Liver (tissue), 9 donors: ENCODE results near the gene PSMD11. TPM values are rescaled to one million over a fixed set of nuclear protein-coding genes. Genes with fewer than 3 reads are reported as not detected.

Experiments
- DNase-seq: peaks from one replicate; pipeline ENCODE4 v3.0.0-alpha.2; 2017; ENCODE audit warnings: low spot score
- H3K27ac ChIP-seq, 2 donors: one replicate each; pipeline ENCODE4 v1.7.0; 2013; ENCODE audit warnings: inconsistent platforms in 2 of 2, low read length in 2 of 2, control low read depth in 1 of 2, low read depth in 1 of 2, mild to moderate bottlenecking in 1 of 2
- H3K27me3 ChIP-seq, 4 donors: one replicate each; pipeline versions ENCODE4 v1.6.1 to v1.7.0; 2013; ENCODE audit warnings: low read length in 3 of 4, inconsistent platforms in 1 of 4, mild to moderate bottlenecking in 1 of 4, moderate library complexity in 1 of 4; ENCODE audit not compliant: control insufficient read depth in 4 of 4, insufficient read depth in 4 of 4
- H3K36me3 ChIP-seq, 4 donors: one replicate each; pipeline versions ENCODE4 v1.6.1 to v1.7.0; 2013; ENCODE audit warnings: low read length in 3 of 4, mild to moderate bottlenecking in 3 of 4, low read depth in 1 of 4, moderate library complexity in 1 of 4; ENCODE audit not compliant: control insufficient read depth in 4 of 4, insufficient read depth in 3 of 4
- H3K4me1 ChIP-seq, 4 donors: one replicate each; pipeline versions ENCODE4 v1.6.1 to v1.7.0; 2013; ENCODE audit warnings: low read length in 3 of 4, mild to moderate bottlenecking in 3 of 4, moderate library complexity in 1 of 4; ENCODE audit not compliant: control insufficient read depth in 4 of 4, insufficient read depth in 4 of 4
- H3K4me3 ChIP-seq, 3 donors: one replicate each; pipeline versions ENCODE4 v1.6.1 to v1.7.0; 2013; ENCODE audit warnings: low read length in 3 of 3, control low read depth in 1 of 3, low read depth in 1 of 3, mild to moderate bottlenecking in 1 of 3
- H3K9ac ChIP-seq, 2 donors: one replicate each; pipeline ENCODE4 v1.7.0; 2013; ENCODE audit warnings: low read length in 2 of 2, mild to moderate bottlenecking in 2 of 2, moderate library complexity in 2 of 2, control low read depth in 1 of 2, low read depth in 1 of 2
- H3K9me3 ChIP-seq, 4 donors: one replicate each; pipeline versions ENCODE4 v1.6.1 to v1.7.0; 2013; ENCODE audit warnings: low read length in 3 of 4; ENCODE audit not compliant: control insufficient read depth in 4 of 4
- ATF3 ChIP-seq: IDR thresholded peaks from 2 replicates; pipeline ENCODE4 v1.6.1; 2016; ENCODE audit warnings: antibody characterized with exemption
- CTCF ChIP-seq: fragments of 150-350 bp; IDR thresholded peaks from 2 replicates; pipeline ENCODE4 v1.5.1; 2017; ENCODE audit warnings: improper control_type of control experiment, low read depth, low read length; ENCODE audit not compliant: missing input control
- EGR1 ChIP-seq, 2 donors: IDR thresholded peaks; 2 replicates each; pipeline ENCODE4 v1.6.1; 2016 to 2018; ENCODE audit warnings: antibody characterized with exemption in 2 of 2, low read depth in 2 of 2
- FOXA2 ChIP-seq: IDR thresholded peaks from 2 replicates; pipeline ENCODE4 v1.6.1; 2016; ENCODE audit warnings: antibody characterized with exemption
- GABPA ChIP-seq, 2 donors: IDR thresholded peaks in 1 of 2; conservative IDR thresholded peaks in 1 of 2; 2 replicates each; pipeline ENCODE4 v1.6.1; 2016; ENCODE audit warnings: antibody characterized with exemption in 2 of 2, mild to moderate bottlenecking in 1 of 2, moderate library complexity in 1 of 2
- HNF4A ChIP-seq, 2 donors: conservative IDR thresholded peaks; 2 replicates each; pipeline ENCODE4 v1.6.1; 2016; ENCODE audit warnings: antibody characterized with exemption in 2 of 2, mild to moderate bottlenecking in 2 of 2
- HNF4G ChIP-seq: IDR thresholded peaks from 2 replicates; pipeline ENCODE4 v1.6.1; 2016; ENCODE audit warnings: antibody characterized with exemption
- JUND ChIP-seq, 2 donors: IDR thresholded peaks; 2 replicates each; pipeline ENCODE4 v1.6.1; 2016; ENCODE audit warnings: antibody characterized with exemption in 2 of 2
- MAX ChIP-seq: IDR thresholded peaks from 2 replicates; pipeline ENCODE4 v1.6.1; 2016; ENCODE audit warnings: antibody characterized with exemption
- NR2F2 ChIP-seq: IDR thresholded peaks from 2 replicates; pipeline ENCODE4 v1.6.1; 2016; ENCODE audit warnings: antibody characterized with exemption
- RAD21 ChIP-seq, 2 donors: IDR thresholded peaks; 2 replicates each; pipeline ENCODE4 v1.6.1; 2016; ENCODE audit warnings: antibody characterized with exemption in 2 of 2, mild to moderate bottlenecking in 2 of 2
- REST ChIP-seq: IDR thresholded peaks from 2 replicates; pipeline ENCODE4 v1.6.1; 2016; ENCODE audit warnings: antibody characterized with exemption, mild to moderate bottlenecking
- RXRA ChIP-seq, 2 donors: IDR thresholded peaks; 2 replicates each; pipeline ENCODE4 v1.6.1; 2017 to 2018; ENCODE audit warnings: antibody characterized with exemption in 2 of 2, mild to moderate bottlenecking in 1 of 2
- SP1 ChIP-seq: IDR thresholded peaks from 2 replicates; pipeline ENCODE4 v1.6.1; 2018; ENCODE audit warnings: antibody characterized with exemption, mild to moderate bottlenecking
- YY1 ChIP-seq: IDR thresholded peaks from 2 replicates; pipeline ENCODE4 v1.6.1; 2016; ENCODE audit warnings: antibody characterized with exemption, mild to moderate bottlenecking
- ZBTB33 ChIP-seq: IDR thresholded peaks from 2 replicates; pipeline ENCODE4 v1.6.1; 2016; ENCODE audit warnings: antibody characterized with exemption
- WGBS: extraction: QIAGEN DNeasy Blood & Tissue Kit; methylation state at CpG from one replicate; pipeline ENCODE4 v1.1.7; 2013; 5-methylcytosine and 5-hydroxymethylcytosine counted together
- polyA plus RNA-seq, 2 donors: library from polyadenylated mRNA; stranded (reverse) in 1 of 2; unstranded in 1 of 2; fragments of 200-250 nt in 1 of 2; fragments of >200 nt in 1 of 2; fragmentation: Nextera tagmentation in 1 of 2; extraction: Ambion mirVana in 1 of 2; gene quantifications; one replicate each; pipeline versions ENCODE4 v1.2.1 to v1.2.3, GENCODE V29; 2013 to 2015
- total RNA-seq, 2 donors: library from RNA; depleted of rRNA; stranded (reverse); fragments of >200 nt; gene quantifications; one replicate each; pipeline ENCODE4 v1.2.3, GENCODE V29; 2014
- donor health status: healthy.
- donor health status: healthy.
- donor health status: healthy.
- donor health status: healthy.
- donor health status: healthy.

The PSMD11 gene
- total and polyA plus RNA-seq, 4 donors: 42.1 to 97.4 (median 68.2) TPM

GRCh38 chr17:32525122-32525521 is 80.8 kb downstream of the PSMD11 start:
- DNase-seq: no peak
- 73% methylated on average over 4 of the region's 4 CpGs for WGBS
- peaks cover 0 to 2% (median 0%) of the 10 kb centered on the region in 4 donors for H3K4me1 ChIP-seq
- no peak overlapping the region for H3K4me3 ChIP-seq
- TF ChIP-seq ZBTB33 (no peak), ATF3 (no peak), RAD21 (IDR thresholded peaks at IDR 0.05) (no peak), NR2F2 (no peak), REST (no peak), YY1 (no peak), RXRA (IDR thresholded peaks at IDR 0.05) (no peak), FOXA2 (no peak), EGR1 (IDR thresholded peaks at IDR 0.05; ENCODE audit: low read depth in 2 of 2) (no peak), HNF4G (no peak), HNF4A (conservative IDR thresholded peaks at IDR 0.05) (no peak), GABPA (IDR thresholded peaks at IDR 0.05 in 1 of 2, conservative IDR thresholded peaks at IDR 0.05 in 1 of 2) (no peak), MAX (no peak)
- no peak overlapping the region for H3K27ac ChIP-seq
- no peaks in the 10 kb centered on the region for H3K9me3 ChIP-seq
- H3K27me3 ChIP-seq: no peaks in the 10 kb centered on the region
- H3K36me3 ChIP-seq: no peaks in the 10 kb centered on the region
- no peak overlapping the region for H3K9ac ChIP-seq

GRCh38 chr17:32527146-32527545 is 82.8 kb downstream of the PSMD11 start:
- DNase-seq: no peak
- no peaks in the 10 kb centered on the region for H3K9me3 ChIP-seq
- no peak overlapping the region for H3K4me3 ChIP-seq
- no peak overlapping the region for H3K9ac ChIP-seq
- no peaks in the 10 kb centered on the region for H3K27me3 ChIP-seq
- no peak overlapping the region for H3K27ac ChIP-seq
- WGBS: 97% methylated on average over 4 of the region's 4 CpGs
- no peaks in the 10 kb centered on the region for H3K4me1 ChIP-seq
- H3K36me3 ChIP-seq: no peaks in the 10 kb centered on the region
- TF ChIP-seq FOXA2 (no peak), HNF4G (no peak), GABPA (IDR thresholded peaks at IDR 0.05 in 1 of 2, conservative IDR thresholded peaks at IDR 0.05 in 1 of 2) (no peak), SP1 (no peak), YY1 (no peak), CTCF (no peak), HNF4A (conservative IDR thresholded peaks at IDR 0.05) (no peak), ZBTB33 (no peak), MAX (no peak), JUND (IDR thresholded peaks at IDR 0.05) (no peak), RXRA (IDR thresholded peaks at IDR 0.05) (no peak), ATF3 (no peak), REST (no peak), NR2F2 (no peak), EGR1 (IDR thresholded peaks at IDR 0.05; ENCODE audit: low read depth in 2 of 2) (no peak)
